Prostate gland (tissue), 2 donors: ENCODE measurements around the gene SEPTIN5.

Experiments
- POLR2A ChIP-seq: fragments of 450-650 bp; IDR thresholded peaks from one replicate; pipeline ENCODE4 v1.6.1; 2016; ENCODE audit warnings: antibody characterized with exemption, mild to moderate bottlenecking
- POLR2AphosphoS5 ChIP-seq: sonication (generic); formaldehyde crosslinking; IDR thresholded peaks from one replicate; pipeline ENCODE4 v1.6.1; 2017; ENCODE audit warnings: antibody characterized with exemption
- TF ChIP-seq, protein P1 (sequence below), 4 experiments: fragments of 200-600 bp in 2 of 4; fragments of 450-650 bp in 2 of 4; sonication (generic) in 2 of 4; IDR thresholded peaks; 1 replicate in 3 of 4; 2 replicates in 1 of 4; pipeline ENCODE4 v1.5.1; 2016 to 2019; ENCODE audit warnings: antibody characterized with exemption in 4 of 4, mild to moderate bottlenecking in 2 of 4, moderate library complexity in 2 of 4

DNA sequence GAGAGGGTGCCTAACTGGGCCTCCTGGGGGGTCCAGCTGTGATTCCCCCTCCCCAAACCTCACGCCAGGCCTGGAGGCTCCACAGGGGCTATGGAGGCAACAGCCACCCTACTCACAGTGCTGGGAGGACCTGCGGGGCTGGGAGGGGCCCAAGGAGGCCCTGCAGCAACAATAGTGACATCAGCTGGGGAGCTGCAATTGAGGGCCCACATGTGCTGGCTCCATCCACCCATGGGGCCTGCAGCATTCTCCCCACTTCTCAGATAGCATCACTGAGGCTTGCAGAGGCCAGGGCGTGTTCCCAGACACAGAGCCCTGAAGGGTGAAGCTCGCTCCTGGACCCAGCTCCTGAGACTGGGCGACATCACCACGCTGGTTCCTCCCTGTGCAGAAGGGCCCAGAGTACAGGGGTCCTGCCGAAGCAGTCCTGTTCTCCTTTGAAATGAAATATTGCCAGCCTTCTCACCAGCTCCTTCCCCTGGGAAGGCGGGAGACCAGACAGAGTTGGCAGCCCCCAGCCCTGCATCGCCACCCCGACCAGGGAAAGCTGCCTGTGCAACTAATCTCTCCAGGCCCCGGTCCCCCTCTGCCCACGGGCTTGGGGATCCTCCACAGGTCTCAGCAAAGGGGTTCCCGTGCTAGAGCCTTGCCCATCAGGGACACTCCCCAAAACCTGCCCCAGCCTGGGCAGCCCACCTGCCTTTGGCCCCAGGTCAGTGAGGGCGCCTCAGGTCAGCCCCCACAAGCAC lies 37.4 kb downstream of the SEPTIN5 start:
- TF ChIP-seq, protein P1, sequence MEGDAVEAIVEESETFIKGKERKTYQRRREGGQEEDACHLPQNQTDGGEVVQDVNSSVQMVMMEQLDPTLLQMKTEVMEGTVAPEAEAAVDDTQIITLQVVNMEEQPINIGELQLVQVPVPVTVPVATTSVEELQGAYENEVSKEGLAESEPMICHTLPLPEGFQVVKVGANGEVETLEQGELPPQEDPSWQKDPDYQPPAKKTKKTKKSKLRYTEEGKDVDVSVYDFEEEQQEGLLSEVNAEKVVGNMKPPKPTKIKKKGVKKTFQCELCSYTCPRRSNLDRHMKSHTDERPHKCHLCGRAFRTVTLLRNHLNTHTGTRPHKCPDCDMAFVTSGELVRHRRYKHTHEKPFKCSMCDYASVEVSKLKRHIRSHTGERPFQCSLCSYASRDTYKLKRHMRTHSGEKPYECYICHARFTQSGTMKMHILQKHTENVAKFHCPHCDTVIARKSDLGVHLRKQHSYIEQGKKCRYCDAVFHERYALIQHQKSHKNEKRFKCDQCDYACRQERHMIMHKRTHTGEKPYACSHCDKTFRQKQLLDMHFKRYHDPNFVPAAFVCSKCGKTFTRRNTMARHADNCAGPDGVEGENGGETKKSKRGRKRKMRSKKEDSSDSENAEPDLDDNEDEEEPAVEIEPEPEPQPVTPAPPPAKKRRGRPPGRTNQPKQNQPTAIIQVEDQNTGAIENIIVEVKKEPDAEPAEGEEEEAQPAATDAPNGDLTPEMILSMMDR (IDR thresholded peaks at IDR 0.05) = no peak
- TF ChIP-seq POLR2AphosphoS5 (no peak), POLR2A (no peak)
